Small intestine (tissue), 7 donors: ENCODE results near the gene DUS3L. TPM values are rescaled to one million over a fixed set of nuclear protein-coding genes. Genes with fewer than 3 reads are reported as not detected.
"Not testable (repeated sequence)": the region's sequence is repeated elsewhere in the genome, so short reads cannot be mapped to it uniquely, and the experiment has no call there.

Source experiments
- DNase-seq, 2 donors: peaks; one replicate each; pipeline versions ENCODE4 v3.0.0 to v3.0.0-alpha.2; 2013
- FAIRE-seq: peaks from 2 replicates; lab custom pipeline; 2012; peaks lifted over from hg19 to GRCh38; lab: Jason Lieb, UNC
- H3K27ac ChIP-seq, 3 donors: one replicate each; pipeline ENCODE4 v1.5.1; 2013; ENCODE audit warnings: low read length in 2 of 3, mild to moderate bottlenecking in 2 of 3, control low read depth in 1 of 3, inconsistent platforms in 1 of 3, low read depth in 1 of 3, moderate library complexity in 1 of 3
- H3K27me3 ChIP-seq, 3 donors: one replicate each; pipeline ENCODE4 v1.6.1; 2013; ENCODE audit warnings: low read length in 3 of 3, inconsistent platforms in 1 of 3; ENCODE audit not compliant: control insufficient read depth in 3 of 3, insufficient read depth in 3 of 3
- H3K36me3 ChIP-seq, 3 donors: one replicate each; pipeline ENCODE4 v1.6.1; 2013; ENCODE audit warnings: low read length in 3 of 3, inconsistent platforms in 1 of 3, low read depth in 1 of 3, mild to moderate bottlenecking in 1 of 3, moderate library complexity in 1 of 3; ENCODE audit not compliant: control insufficient read depth in 3 of 3, insufficient read depth in 2 of 3
- H3K4me1 ChIP-seq, 3 donors: one replicate each; pipeline ENCODE4 v1.6.1; 2013; ENCODE audit warnings: low read length in 2 of 3, inconsistent platforms in 1 of 3, low read depth in 1 of 3, mild to moderate bottlenecking in 1 of 3, moderate library complexity in 1 of 3; ENCODE audit not compliant: control insufficient read depth in 3 of 3, insufficient read depth in 2 of 3
- H3K4me3 ChIP-seq, 3 donors: one replicate each; pipeline ENCODE4 v1.5.1; 2013; ENCODE audit warnings: low read length in 3 of 3, control low read depth in 1 of 3, inconsistent platforms in 1 of 3, low read depth in 1 of 3, mild to moderate bottlenecking in 1 of 3, moderate library complexity in 1 of 3
- H3K9me3 ChIP-seq, 2 donors: one replicate each; pipeline ENCODE4 v1.6.1; 2013; ENCODE audit warnings: low read depth in 1 of 2, low read length in 1 of 2; ENCODE audit not compliant: control insufficient read depth in 2 of 2, insufficient read depth in 1 of 2
- WGBS, 3 donors: extraction: QIAGEN DNeasy Blood & Tissue Kit; methylation state at CpG; one replicate each; pipeline ENCODE4 v1.1.7; 2013; 5-methylcytosine and 5-hydroxymethylcytosine counted together
- polyA plus RNA-seq, 4 donors: library from polyadenylated mRNA; stranded (reverse) in 3 of 4; unstranded in 1 of 4; fragments of 200-250 nt in 3 of 4; fragments of 120-200 nt in 1 of 4; gene quantifications; one replicate each; pipeline versions ENCODE4 v1.2.1 to v1.2.3, GENCODE V29; 2013
- donor health status: healthy with polysubstance abuse.
- donor health status: control.
- donor health status: control.
- donor health status: Bipolar disorder and iron deficiency.
- donor health status: healthy.

DUS3L gene
- polyA plus RNA-seq, 4 donors, result 31.8 to 43.8 (median 41.9) TPM

DNA sequence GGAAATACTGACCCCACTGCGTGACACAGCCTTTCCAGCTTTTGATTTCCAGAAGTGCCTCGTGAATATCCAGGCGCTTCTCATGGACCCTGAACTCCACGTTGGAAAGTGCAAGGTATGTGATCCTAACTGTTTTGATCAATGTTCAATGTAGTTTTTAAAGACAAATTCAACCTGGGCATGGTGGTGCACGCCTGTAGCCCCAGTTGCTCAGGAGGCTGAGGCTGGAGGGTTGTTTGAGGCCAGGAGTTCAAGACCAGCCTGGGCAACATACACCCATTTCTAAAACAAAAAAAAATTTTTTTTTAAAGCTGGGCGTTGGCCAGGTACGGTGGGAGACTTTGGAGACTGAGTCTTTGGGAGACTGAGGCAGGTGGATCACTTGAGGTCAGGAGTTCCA is 39.3 kb downstream of the DUS3L start:
- Histone ChIP-seq H3K27me3 (peaks cover 0 to 2% (median 0%) of the 10 kb centered on the region in 3 donors), H3K4me1 (no peaks in the 10 kb centered on the region), H3K4me3 (no peak overlapping the region), H3K27ac (no peak overlapping the region), H3K9me3 (no peaks in the 10 kb centered on the region), H3K36me3 (no peaks in the 10 kb centered on the region)
- DNase-seq, result no peak
- 43 to 72% (median 46%) methylated on average over 7 of the region's 7 CpGs for WGBS, 3 donors
- no peak for FAIRE-seq

- Histone ChIP-seq H3K36me3 (no peaks in the 10 kb centered on the region), H3K27me3 (peaks cover 0 to 2% (median 0%) of the 10 kb centered on the region in 3 donors), H3K27ac (no peak overlapping the region), H3K4me3 (no peak overlapping the region), H3K4me1 (no peaks in the 10 kb centered on the region), H3K9me3 (no peaks in the 10 kb centered on the region)
- FAIRE-seq (no peak), DNase-seq (no peak)
- WGBS, 3 donors, result 82 to 88% (median 83%) methylated on average over 5 of the region's 5 CpGs
Observed at GRCh38 chr19:5749505-5749904, 41.5 kb downstream of the DUS3L start.

GRCh38 chr19:5748920-5749319 is 42.0 kb downstream of the DUS3L start:
- H3K27ac ChIP-seq, H3K4me3 ChIP-seq, H3K27me3 ChIP-seq, H3K9me3 ChIP-seq, H3K36me3 ChIP-seq, FAIRE-seq, H3K4me1 ChIP-seq: not testable (repeated sequence)
- WGBS, 3 donors, result 5 to 38% (median 18%) methylated on average over 6 of the region's 6 CpGs
- DNase-seq, result peak in 1 of 2 donors; percentile 29

DNA sequence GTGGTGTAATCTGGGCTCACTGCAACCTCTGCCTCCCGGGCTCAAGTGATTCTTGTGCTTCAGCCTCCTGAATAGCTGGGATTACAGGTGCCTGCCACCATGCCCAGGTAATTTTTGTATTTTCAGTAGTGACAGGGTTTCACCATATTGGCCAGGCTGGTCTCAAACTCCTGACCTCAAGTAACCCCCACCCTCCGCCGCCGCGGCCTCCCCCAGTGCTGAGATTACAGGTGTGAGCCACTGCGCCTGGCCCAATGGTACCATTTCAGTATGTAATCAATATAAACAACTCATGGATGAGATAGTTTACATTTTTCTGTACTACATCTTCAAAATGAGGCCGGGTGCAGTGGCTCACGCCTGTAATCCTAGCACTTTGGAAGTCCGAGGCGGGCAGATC is 46.0 kb downstream of the DUS3L start:
- H3K27me3 ChIP-seq, result not testable (repeated sequence)

DNA sequence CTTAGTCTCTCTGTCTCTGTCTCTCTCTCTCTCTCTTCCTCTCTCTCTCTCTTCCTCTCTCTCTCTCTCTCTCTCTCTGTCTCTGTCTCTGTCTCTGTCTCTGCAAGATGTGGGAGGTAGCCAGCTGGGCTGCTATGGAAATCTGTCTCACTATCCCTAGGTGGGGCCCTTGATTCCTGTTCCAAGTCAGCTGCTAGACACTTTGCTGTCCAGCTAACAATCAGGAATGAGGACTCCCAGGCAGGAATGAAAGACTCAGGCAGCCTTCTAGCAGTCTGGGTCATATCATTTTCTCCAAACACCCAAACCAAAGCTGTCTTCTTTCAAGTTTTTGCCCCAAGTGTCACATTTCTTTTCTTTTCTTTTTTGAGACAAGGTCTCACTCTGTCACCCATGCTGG is 47.3 kb downstream of the DUS3L start:
- no peaks in the 10 kb centered on the region for H3K9me3 ChIP-seq
- no peak for DNase-seq
- H3K27me3 ChIP-seq, result peaks cover 0 to 2% (median 0%) of the 10 kb centered on the region in 3 donors
- H3K4me1 ChIP-seq, result no peaks in the 10 kb centered on the region
- FAIRE-seq, result no peak
- no peak overlapping the region for H3K27ac ChIP-seq
- H3K4me3 ChIP-seq, result no peak overlapping the region
- no peaks in the 10 kb centered on the region for H3K36me3 ChIP-seq

More for the DNA sequence above, 46.0 kb downstream of the DUS3L start:
- not testable (repeated sequence) for H3K27ac ChIP-seq, FAIRE-seq, DNase-seq, H3K36me3 ChIP-seq, H3K9me3 ChIP-seq, H3K4me3 ChIP-seq, H3K4me1 ChIP-seq
- 80 to 86% (median 86%) methylated on average over 10 of the region's 10 CpGs for WGBS, 3 donors

DNA sequence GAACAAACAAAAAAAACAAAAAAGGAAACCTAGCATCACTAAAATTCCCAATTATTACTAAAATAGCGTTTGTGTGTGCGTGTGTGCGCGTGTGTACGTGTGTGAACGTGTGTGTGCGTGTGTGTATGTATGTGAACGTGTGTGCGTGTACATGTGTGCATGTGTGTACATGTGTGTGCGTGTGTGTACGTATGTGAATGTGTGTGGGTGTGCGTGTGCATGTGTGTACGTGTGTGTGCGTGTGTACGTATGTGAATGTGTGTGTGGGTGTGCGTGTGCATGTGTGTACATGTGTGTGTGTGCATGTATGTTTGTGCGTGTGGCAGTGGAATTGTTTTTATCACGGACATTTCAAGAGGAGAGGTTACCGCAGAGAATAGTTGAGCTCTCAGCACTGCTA is 48.9 kb downstream of the DUS3L start:
- DNase-seq, result no peak

GRCh38 chr19:5738423-5738822 is 52.5 kb downstream of the DUS3L start:
- Histone ChIP-seq H3K36me3 (no peaks in the 10 kb centered on the region), H3K27ac (no peak overlapping the region), H3K9me3 (no peaks in the 10 kb centered on the region), H3K4me3 (no peak overlapping the region), H3K27me3 (peaks cover 0 to 2% (median 0%) of the 10 kb centered on the region in 3 donors), H3K4me1 (no peaks in the 10 kb centered on the region)
- DNase-seq, result peak in 1 of 2 donors; percentile 6
- no peak for FAIRE-seq
- WGBS, 3 donors, result 25 to 61% (median 55%) methylated on average over 8 of the region's 8 CpGs

More for the DNA sequence above, 48.9 kb downstream of the DUS3L start:
- Histone ChIP-seq H3K27me3 (no peaks in the 10 kb centered on the region), H3K4me1 (no peaks in the 10 kb centered on the region), H3K36me3 (no peaks in the 10 kb centered on the region), H3K27ac (no peak overlapping the region), H3K9me3 (no peaks in the 10 kb centered on the region), H3K4me3 (no peak overlapping the region)
- WGBS, 3 donors, result 84 to 86% (median 86%) methylated on average over 19 of the region's 19 CpGs
- no peak for FAIRE-seq

Other genes with a start within 250 kb of the DUS3L start
- gene TINCR, start 223.2 kb downstream of the DUS3L start, polyA plus RNA-seq, result 1 to 10 TPM in 1 of 4 donors, under 1 TPM in 3; 0.69 to 1.3 (median 0.75) TPM
- gene SAFB2, start 168.4 kb downstream of the DUS3L start, polyA plus RNA-seq, result 10 to 100 TPM; 38.8 to 83.2 (median 79.3) TPM
- gene SAFB, start 168.1 kb downstream of the DUS3L start, polyA plus RNA-seq, result 100 to 1,000 TPM in 1 of 4 donors, 10 to 100 TPM in 3; 44.0 to 105 (median 55.4) TPM
- gene MICOS13, start 110.6 kb downstream of the DUS3L start, polyA plus RNA-seq, result 100 to 1,000 TPM in 2 of 4 donors, 10 to 100 TPM in 2; 41.9 to 134 (median 108) TPM
- 1 to 10 TPM; 4.5 to 6.0 (median 4.6) TPM for gene HSD11B1L, start 110.1 kb downstream of the DUS3L start, polyA plus RNA-seq
- gene RPL36, start 100.9 kb downstream of the DUS3L start, polyA plus RNA-seq, result 1,000 to 10,000 TPM in 3 of 4 donors, 100 to 1,000 TPM in 1; 945 to 1,946 (median 1,407) TPM
- 10 to 100 TPM; 41.6 to 69.2 (median 51.5) TPM for gene LONP1, start 71.0 kb downstream of the DUS3L start, polyA plus RNA-seq
- not detected for gene CATSPERD, start 70.5 kb downstream of the DUS3L start, polyA plus RNA-seq
- 1 to 10 TPM; 5.1 to 9.7 (median 9.2) TPM for gene PRR22, start 6.4 kb downstream of the DUS3L start, polyA plus RNA-seq
- gene NRTN, start 13.9 kb upstream of the DUS3L start, polyA plus RNA-seq, result 1 to 10 TPM in 3 of 4 donors, not detected in 1; 1.1 to 3.0 (median 2.9) TPM
- 10 to 100 TPM in 3 of 4 donors, 1 to 10 TPM in 1; 1.2 to 34.6 (median 23.2) TPM for gene FUT6, start 48.5 kb upstream of the DUS3L start, polyA plus RNA-seq
- 100 to 1,000 TPM in 1 of 4 donors, 10 to 100 TPM in 2, under 1 TPM in 1; 0.72 to 114 (median 48.6) TPM for gene FUT3, start 60.3 kb upstream of the DUS3L start, polyA plus RNA-seq
- gene FUT5, start 79.4 kb upstream of the DUS3L start, polyA plus RNA-seq, result not detected
- gene NDUFA11, start 112.6 kb upstream of the DUS3L start, polyA plus RNA-seq, result 100 to 1,000 TPM; 187 to 576 (median 476) TPM
- gene VMAC, start 113.7 kb upstream of the DUS3L start, polyA plus RNA-seq, result 1 to 10 TPM; 1.1 to 8.8 (median 2.7) TPM
- 10 to 100 TPM in 3 of 4 donors, 1 to 10 TPM in 1; 8.7 to 22.7 (median 15.4) TPM for gene CAPS, start 123.1 kb upstream of the DUS3L start, polyA plus RNA-seq
- 10 to 100 TPM; 23.0 to 52.5 (median 38.3) TPM for gene RANBP3, start 187.0 kb upstream of the DUS3L start, polyA plus RNA-seq